H1 (cell line): ENCODE results near the gene UQCRQ. TPM values are rescaled to one million over a fixed set of nuclear protein-coding genes. Genes with fewer than 3 reads are reported as not detected.

Experiments used
- BACH1 ChIP-seq: IDR thresholded peaks from 2 replicates; pipeline ENCODE4 v1.6.1; 2012; ENCODE audit warnings: low read length, improper control_type of control experiment
- CBX5 ChIP-seq: fragments of 300-800, 300-1000 bp; sonication (generic); IDR thresholded peaks from 2 replicates; pipeline ENCODE4 v1.7.1; 2016; ENCODE audit warnings: antibody characterized with exemption, low read length, low read depth
- CHD7 ChIP-seq: fragments of 300-600 bp; sonication (generic); IDR thresholded peaks from 2 replicates; pipeline ENCODE4 v1.7.1; 2012; ENCODE audit warnings: low read length, moderate library complexity, mild to moderate bottlenecking, inconsistent platforms; ENCODE audit not compliant: insufficient replicate concordance
- CREB1 ChIP-seq: IDR thresholded peaks from 2 replicates; pipeline ENCODE4 v1.6.1; 2012; ENCODE audit warnings: inconsistent platforms
- EGR1 ChIP-seq: IDR thresholded peaks from 2 replicates; pipeline ENCODE4 v1.6.1; 2011; ENCODE audit warnings: low read depth, low read length, borderline replicate concordance
- GTF2F1 ChIP-seq: IDR thresholded peaks from 2 replicates; pipeline ENCODE4 v1.6.1; 2012; ENCODE audit warnings: low read depth, low read length, improper control_type of control experiment, borderline replicate concordance
- KDM4A ChIP-seq: IDR thresholded peaks from one replicate; pipeline ENCODE4 v1.7.1; 2012; ENCODE audit warnings: low read depth, mild to moderate bottlenecking, moderate library complexity, low read length, inconsistent platforms; ENCODE audit not compliant: severe bottlenecking
- SP1 ChIP-seq: IDR thresholded peaks from 2 replicates; pipeline ENCODE4 v1.6.1; 2011; ENCODE audit warnings: low read depth, low read length
- SP2 ChIP-seq: IDR thresholded peaks from 2 replicates; pipeline ENCODE4 v1.6.1; 2012; ENCODE audit warnings: mild to moderate bottlenecking, low read length, inconsistent platforms
- YY1 ChIP-seq: IDR thresholded peaks from 2 replicates; pipeline ENCODE4 v1.6.1; 2011; ENCODE audit warnings: low read depth, mild to moderate bottlenecking, low read length
- polyA plus RNA-seq, 7 experiments: library from polyadenylated mRNA; depleted of rRNA in 3 of 7; stranded (reverse) in 5 of 7; unstranded in 2 of 7; fragments of >200 nt in 5 of 7; fragments of 200-250 nt in 2 of 7; gene quantifications; 1 replicate in 5 of 7; 2 replicates in 1 of 7; 4 replicates in 1 of 7; pipeline versions ENCODE4 v1.2.1 to v1.2.3, GENCODE V29; 2011 to 2013; ENCODE audit warnings: missing spikeins in 2 of 7, mixed read lengths in 2 of 7
- total RNA-seq: library from RNA; stranded (reverse); fragmentation: NEBNext Ultra II Directional; extraction: Animal tissue kit (Norgen Biotek cat#: 25700); gene quantifications from 2 replicates; pipeline ENCODE4 v1.2.1, GENCODE V29; 2021

UQCRQ gene
- total and polyA plus RNA-seq, 2 of the 8 experiments (the other 6 are each of a cell fraction or from before 2014, with no cell fraction given): 177 to 293 TPM

DNA sequence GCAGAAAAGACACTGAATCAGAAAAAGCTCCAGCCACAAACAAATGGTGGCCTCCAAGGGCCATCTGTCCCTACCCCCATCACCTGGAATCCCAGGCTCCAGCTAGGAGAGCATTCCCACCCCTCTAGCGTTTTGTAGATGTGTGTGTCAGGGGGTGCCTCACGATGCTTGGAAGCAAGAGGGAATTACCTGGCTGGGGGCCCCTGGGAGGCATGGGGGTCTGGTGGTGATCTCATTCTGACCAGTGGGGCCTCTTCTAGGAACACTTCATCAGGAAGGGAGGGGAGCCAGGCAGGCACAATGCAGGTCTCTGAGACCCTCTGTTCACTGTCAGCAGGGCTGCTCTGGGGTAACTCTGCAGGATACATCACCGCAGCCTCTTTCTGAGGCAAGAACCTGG lies 42.0 kb upstream of the UQCRQ start (continued):
- TF ChIP-seq CHD7 (no peak), GTF2F1 (no peak), EGR1 (no peak), CBX5 (no peak), SP2 (no peak), SP1 (no peak), CREB1 (no peak), YY1 (no peak), BACH1 (no peak), KDM4A (no peak)
